CD14-positive monocyte (primary cell): Measurements from ENCODE around the gene EXOC6B. TPM values are rescaled to one million over a fixed set of nuclear protein-coding genes. Genes with fewer than 3 reads are reported as not detected.

Experiments
- DNase-seq, 3 donors: peaks; one replicate each; pipeline ENCODE4 v3.0.0-alpha.2; 2011 to 2022
- H2AFZ ChIP-seq: 2 replicates; pipeline ENCODE4 v1.6.0; 2012; ENCODE audit warnings: mild to moderate bottlenecking, low read depth, low read length, inconsistent platforms; ENCODE audit not compliant: insufficient read depth, poor library complexity, severe bottlenecking
- H3K27ac ChIP-seq, 2 donors: 1 replicate in 1 of 2; 2 replicates in 1 of 2; pipeline ENCODE4 v1.5.1; 2012 to 2013; ENCODE audit warnings: low read length in 2 of 2, control low read depth in 1 of 2, inconsistent platforms in 1 of 2, low read depth in 1 of 2, mild to moderate bottlenecking in 1 of 2
- H3K27me3 ChIP-seq, 2 donors: one replicate each; pipeline versions ENCODE4 v1.6.0 to v1.6.1; 2011 to 2013; ENCODE audit warnings: low read length in 2 of 2; ENCODE audit not compliant: control insufficient read depth in 2 of 2, insufficient read depth in 2 of 2
- H3K36me3 ChIP-seq, 2 donors: replicated peaks in 1 of 2; 1 replicate in 1 of 2; 2 replicates in 1 of 2; pipeline versions ENCODE4 v1.5.1 to v1.6.1; 2012 to 2013; ENCODE audit warnings: low read length in 2 of 2, control low read depth in 1 of 2, inconsistent platforms in 1 of 2, mild to moderate bottlenecking in 1 of 2; ENCODE audit not compliant: insufficient read depth in 2 of 2, control insufficient read depth in 1 of 2
- H3K4me1 ChIP-seq, 2 donors: 1 replicate in 1 of 2; 2 replicates in 1 of 2; pipeline versions ENCODE4 v1.5.1 to v1.6.1; 2012 to 2013; ENCODE audit warnings: low read length in 2 of 2, control low read depth in 1 of 2, inconsistent platforms in 1 of 2, mild to moderate bottlenecking in 1 of 2, moderate library complexity in 1 of 2; ENCODE audit not compliant: insufficient read depth in 2 of 2, control insufficient read depth in 1 of 2
- H3K4me2 ChIP-seq: replicated peaks from 2 replicates; pipeline ENCODE3; 2012; ENCODE audit warnings: low read length, moderate library complexity, mild to moderate bottlenecking; ENCODE audit not compliant: poor library complexity, severe bottlenecking; ENCODE audit errors: extremely low read depth
- H3K4me3 ChIP-seq, 3 experiments: fragments of 200-600 bp in 1 of 3; sonication (generic) in 1 of 3; replicated peaks in 1 of 3; 1 replicate in 2 of 3; 2 replicates in 1 of 3; pipeline ENCODE4 v1.5.1; 2011 to 2013; ENCODE audit warnings: low read length in 3 of 3, mild to moderate bottlenecking in 3 of 3, control low read depth in 2 of 3, low read depth in 2 of 3, inconsistent platforms in 1 of 3, moderate library complexity in 1 of 3
- H3K79me2 ChIP-seq: 2 replicates; pipeline ENCODE4 v1.6.0; 2012; ENCODE audit warnings: mild to moderate bottlenecking, control low read depth, inconsistent platforms, low read length, moderate library complexity; ENCODE audit not compliant: insufficient read depth
- H3K9ac ChIP-seq: 2 replicates; pipeline ENCODE4 v1.6.0; 2017; ENCODE audit warnings: low read length, mild to moderate bottlenecking; ENCODE audit not compliant: insufficient read depth, poor library complexity, severe bottlenecking
- H3K9me3 ChIP-seq, 2 donors: replicated peaks in 1 of 2; 1 replicate in 1 of 2; 2 replicates in 1 of 2; pipeline versions ENCODE4 v1.5.1 to v1.6.1; 2012 to 2013; ENCODE audit warnings: low read length in 2 of 2, control low read depth in 1 of 2; ENCODE audit not compliant: control insufficient read depth in 1 of 2, insufficient read depth in 1 of 2
- H4K20me1 ChIP-seq: 2 replicates; pipeline ENCODE4 v1.6.0; 2012; ENCODE audit warnings: mild to moderate bottlenecking, low read length, control low read depth, moderate library complexity; ENCODE audit not compliant: insufficient read depth
- H3K27ac Mint-ChIP-seq, 7 donors: one replicate each; pipeline ENCODE4 v1.8.0; 2020; ENCODE audit warnings: mild to moderate bottlenecking in 7 of 7, mixed read lengths in 7 of 7, moderate library complexity in 6 of 7, inconsistent platforms in 2 of 7
- H3K27me3 Mint-ChIP-seq, 3 donors: one replicate each; pipeline ENCODE4 v1.8.0; 2021 to 2022; ENCODE audit warnings: low read depth in 3 of 3, mild to moderate bottlenecking in 3 of 3, mixed read lengths in 3 of 3, moderate library complexity in 3 of 3, inconsistent platforms in 1 of 3
- H3K36me3 Mint-ChIP-seq, 2 donors: one replicate each; pipeline ENCODE4 v1.8.0; 2020; ENCODE audit warnings: mixed read lengths in 2 of 2, inconsistent platforms in 1 of 2, mild to moderate bottlenecking in 1 of 2
- H3K4me1 Mint-ChIP-seq: one replicate; pipeline ENCODE4 v1.8.0; 2020; ENCODE audit warnings: mild to moderate bottlenecking, mixed read lengths
- H3K4me3 Mint-ChIP-seq, 2 donors: one replicate each; pipeline ENCODE4 v1.8.0; 2020; ENCODE audit warnings: mild to moderate bottlenecking in 2 of 2, mixed read lengths in 2 of 2, moderate library complexity in 1 of 2
- H3K9me3 Mint-ChIP-seq, 7 donors: one replicate each; pipeline ENCODE4 v1.8.0; 2020 to 2022; ENCODE audit warnings: mixed read lengths in 7 of 7, mild to moderate bottlenecking in 6 of 7, moderate library complexity in 6 of 7, inconsistent platforms in 2 of 7
- WGBS: methylation state at CpG from one replicate; pipeline ENCODE4 v1.1.5; 2013; ENCODE audit warnings: missing lambda C conversion rate; ENCODE audit not compliant: insufficient coverage; 5-methylcytosine and 5-hydroxymethylcytosine counted together
- intact Hi-C, 2 donors: fragments of 100-400 bp; cut with micrococcal nuclease; formaldehyde crosslinking; loops; one replicate each; pipeline versions ENCODE4 v1.15.0 to v1.15.1; 2023
- polyA minus RNA-seq: library from RNA; depleted of rRNA, polyadenylated mRNA; stranded (reverse); fragments of >200 nt; gene quantifications from 2 replicates; pipeline ENCODE4 v1.2.3, GENCODE V29; 2012
- polyA plus RNA-seq, 3 donors: library from polyadenylated mRNA; depleted of rRNA in 1 of 3; unstranded in 2 of 3; stranded (reverse) in 1 of 3; fragments of 300-500 nt in 2 of 3; fragments of >200 nt in 1 of 3; fragmentation: Illumina TruSeq in 2 of 3; gene quantifications; 1 replicate in 2 of 3; 2 replicates in 1 of 3; pipeline ENCODE4 v1.2.3, GENCODE V29; 2012 to 2021
- total RNA-seq, 12 experiments: library from RNA in 1 of 12; stranded (reverse) in 1 of 12; fragments of 120-200 nt in 1 of 12; gene quantifications; one replicate each; pipeline ENCODE4 v1.2.4 and lab custom pipeline; 2013 to 2026; ENCODE audit warnings: mixed read lengths in 6 of 12, inconsistent platforms in 1 of 12
- TF ChIP-seq, protein P1 (sequence below): fragments of 200-600 bp; IDR thresholded peaks from one replicate; pipeline ENCODE4 v1.8.0; 2022; ENCODE audit warnings: antibody characterized with exemption, mild to moderate bottlenecking

The EXOC6B gene
- 3.1 TPM for total RNA-seq (2013)
- polyA plus RNA-seq = 1 to 10 TPM; 1.8 to 2.8 (median 2.1) TPM
- polyA minus RNA-seq = 2.5 and 3.0 TPM in 2 replicates
- 6.0 to 21.1 (median 11.2) reads per million in 11 experiments for total RNA-seq (lab: John Stamatoyannopoulos, UW)

DNA sequence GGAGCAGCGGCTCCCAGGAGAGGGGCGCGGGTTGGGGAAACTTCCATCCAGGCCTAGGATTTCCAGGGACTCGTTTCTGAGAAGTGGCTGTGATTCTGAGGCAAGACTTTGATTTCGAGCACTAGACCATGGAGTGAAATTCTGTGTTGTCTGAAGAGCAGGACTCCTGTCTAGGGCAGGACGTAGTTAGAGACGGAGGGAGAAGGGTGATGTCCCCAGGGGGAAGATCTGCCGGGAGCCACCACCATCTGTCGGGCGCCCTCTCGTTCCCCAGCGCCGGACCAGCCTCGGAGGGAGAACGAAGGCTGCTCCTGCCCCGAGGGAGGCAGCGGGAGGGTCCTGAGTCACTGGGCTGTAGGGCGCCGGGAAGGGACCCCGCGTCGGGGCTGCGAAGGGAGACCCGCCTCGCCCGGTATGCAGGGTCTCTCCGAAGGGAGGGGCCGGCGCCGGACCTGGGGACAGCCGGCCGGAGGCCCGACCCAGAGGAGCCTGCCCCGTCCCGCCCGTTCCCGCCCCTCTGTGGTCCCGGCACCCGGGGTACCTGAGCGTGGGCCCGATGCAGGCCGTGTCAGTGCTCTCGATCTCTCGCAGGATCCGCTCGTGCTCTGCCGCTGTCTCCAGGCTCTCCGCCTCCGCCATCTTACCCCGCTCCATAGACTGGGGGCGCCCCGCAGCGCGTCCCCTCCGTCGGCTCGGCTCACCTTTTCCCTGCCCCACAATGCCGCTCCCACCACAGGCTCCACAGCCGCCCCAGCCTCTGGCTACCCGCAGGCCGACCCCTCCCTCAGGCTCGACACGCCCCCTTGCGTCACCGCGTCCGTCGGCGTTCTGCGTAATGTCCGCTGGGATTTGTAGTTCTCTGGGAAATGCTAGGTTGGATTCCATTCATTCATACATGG, at the start of gene EXOC6B:
EXOC6B (minus strand) TSS at position 777 of the 899 bp plus-strand sequence.
- Mint-ChIP-seq H3K36me3 (peaks cover 0 to 3% of the 10 kb centered on the region in 2 donors), H3K27me3 (peaks cover 17 to 29% (median 26%) of the 10 kb centered on the region in 3 donors), H3K4me1 (peaks cover 18% of the 10 kb centered on the region), H3K9me3 (peaks cover 0 to 3% (median 0%) of the 10 kb centered on the region in 7 donors), H3K4me3 (peak within 1 kb of the TSS; percentile 94 to 99), H3K27ac (peak within 1 kb of the TSS in 6 of 7 donors; percentile 6 to 91 (median 74))
- H3K4me1 ChIP-seq = peaks cover 11% of the 10 kb centered on the region in 2 donors
- peak within 1 kb of the TSS in 1 of 2 donors; percentile 60 for H3K27ac ChIP-seq
- H3K9ac ChIP-seq = peak within 1 kb of the TSS; percentile 78
- TF ChIP-seq, protein P1, sequence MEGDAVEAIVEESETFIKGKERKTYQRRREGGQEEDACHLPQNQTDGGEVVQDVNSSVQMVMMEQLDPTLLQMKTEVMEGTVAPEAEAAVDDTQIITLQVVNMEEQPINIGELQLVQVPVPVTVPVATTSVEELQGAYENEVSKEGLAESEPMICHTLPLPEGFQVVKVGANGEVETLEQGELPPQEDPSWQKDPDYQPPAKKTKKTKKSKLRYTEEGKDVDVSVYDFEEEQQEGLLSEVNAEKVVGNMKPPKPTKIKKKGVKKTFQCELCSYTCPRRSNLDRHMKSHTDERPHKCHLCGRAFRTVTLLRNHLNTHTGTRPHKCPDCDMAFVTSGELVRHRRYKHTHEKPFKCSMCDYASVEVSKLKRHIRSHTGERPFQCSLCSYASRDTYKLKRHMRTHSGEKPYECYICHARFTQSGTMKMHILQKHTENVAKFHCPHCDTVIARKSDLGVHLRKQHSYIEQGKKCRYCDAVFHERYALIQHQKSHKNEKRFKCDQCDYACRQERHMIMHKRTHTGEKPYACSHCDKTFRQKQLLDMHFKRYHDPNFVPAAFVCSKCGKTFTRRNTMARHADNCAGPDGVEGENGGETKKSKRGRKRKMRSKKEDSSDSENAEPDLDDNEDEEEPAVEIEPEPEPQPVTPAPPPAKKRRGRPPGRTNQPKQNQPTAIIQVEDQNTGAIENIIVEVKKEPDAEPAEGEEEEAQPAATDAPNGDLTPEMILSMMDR = no peak
- H2AFZ ChIP-seq = peak within 1 kb of the TSS; percentile 94
- H3K36me3 ChIP-seq = no peaks in the 10 kb centered on the region
- DNase-seq = peak; percentile 62 to 70 (median 68)
- 1% methylated on average over 70 of the region's 71 CpGs for WGBS
- peak within 1 kb of the TSS; percentile 91 for H3K4me2 ChIP-seq
- peaks cover 6 to 16% of the 10 kb centered on the region in 2 donors for H3K27me3 ChIP-seq
- H3K79me2 ChIP-seq = peaks cover 3% of the 10 kb centered on the region
- H3K9me3 ChIP-seq = no peaks in the 10 kb centered on the region
- peak within 1 kb of the TSS; percentile 84 to 98 (median 91) for H3K4me3 ChIP-seq
- peaks cover 7% of the 10 kb centered on the region for H4K20me1 ChIP-seq
- intact Hi-C loops = no loop called here

DNA sequence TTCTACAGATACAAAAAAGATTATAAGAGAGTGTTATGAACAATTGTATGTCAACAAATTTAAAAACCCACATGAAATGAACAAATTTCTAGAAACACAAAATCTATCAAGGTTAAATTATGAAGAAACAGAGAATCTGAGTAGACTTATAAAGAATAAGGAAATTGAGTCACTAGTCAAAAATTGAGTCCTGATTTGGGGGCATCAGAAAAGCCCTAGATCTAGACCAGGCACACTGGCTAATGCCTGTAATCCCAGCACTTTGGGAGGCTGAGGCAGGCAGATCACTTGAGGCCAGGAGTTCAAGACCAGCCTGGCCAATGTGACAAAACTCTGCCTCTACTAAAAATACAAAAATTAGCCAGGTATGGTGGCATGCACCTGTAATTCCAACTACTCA, 46.0 kb upstream of the EXOC6B start:
- DNase-seq = no peak
- no peaks in the 10 kb centered on the region for H3K36me3 ChIP-seq
- intact Hi-C loops = no loop called here
- H3K79me2 ChIP-seq = no peaks in the 10 kb centered on the region
- H3K27me3 Mint-ChIP-seq = peaks cover 27 to 37% (median 28%) of the 10 kb centered on the region in 3 donors
- H3K4me3 ChIP-seq = no peak overlapping the region
- H3K4me2 ChIP-seq = no peak overlapping the region
- H3K4me3 Mint-ChIP-seq = peak overlapping the region in 1 of 2 donors; percentile 16
- TF ChIP-seq, protein P1 = no peak
- no peaks in the 10 kb centered on the region for H3K36me3 Mint-ChIP-seq
- H3K9me3 Mint-ChIP-seq = peaks cover 0 to 10% (median 9%) of the 10 kb centered on the region in 7 donors
- H3K4me1 Mint-ChIP-seq = no peaks in the 10 kb centered on the region
- no peak overlapping the region for H2AFZ ChIP-seq
- H3K27me3 ChIP-seq = peaks cover 19 to 37% of the 10 kb centered on the region in 2 donors
- H3K9me3 ChIP-seq = peaks cover 0 to 3% of the 10 kb centered on the region in 2 donors
- H3K27ac Mint-ChIP-seq = no peak overlapping the region
- no peaks in the 10 kb centered on the region for H4K20me1 ChIP-seq
- no peaks in the 10 kb centered on the region for H3K4me1 ChIP-seq
- H3K9ac ChIP-seq = no peak overlapping the region
- H3K27ac ChIP-seq = no peak overlapping the region
